Muscle layer of colon (tissue), 2 donors: ENCODE measurements around the gene CSF1.

ENCODE experiments used
- H3K27ac ChIP-seq: one replicate; pipeline ENCODE4 v1.7.0; 2013; ENCODE audit warnings: low read depth, mild to moderate bottlenecking, low read length, moderate library complexity
- H3K27me3 ChIP-seq, 2 donors: one replicate each; pipeline ENCODE4 v1.7.0; 2013; ENCODE audit warnings: low read length in 2 of 2, mild to moderate bottlenecking in 2 of 2; ENCODE audit not compliant: insufficient read depth in 2 of 2, control insufficient read depth in 1 of 2
- H3K36me3 ChIP-seq: one replicate; pipeline ENCODE4 v1.7.0; 2013; ENCODE audit warnings: mild to moderate bottlenecking, low read length; ENCODE audit not compliant: insufficient read depth
- H3K4me1 ChIP-seq: one replicate; pipeline ENCODE4 v1.7.0; 2013; ENCODE audit warnings: mild to moderate bottlenecking, low read length; ENCODE audit not compliant: insufficient read depth
- H3K4me3 ChIP-seq, 2 donors: one replicate each; pipeline ENCODE4 v1.7.0; 2013; ENCODE audit warnings: low read length in 2 of 2, low read depth in 1 of 2, mild to moderate bottlenecking in 1 of 2, moderate library complexity in 1 of 2
- H3K9ac ChIP-seq: one replicate; pipeline ENCODE4 v1.7.0; 2013; ENCODE audit warnings: low read length
- H3K9me3 ChIP-seq: one replicate; pipeline ENCODE4 v1.7.0; 2013; ENCODE audit warnings: mild to moderate bottlenecking, low read length
- donor health status: abdominal sarcoma.
- donor health status: Adenocarcinoma of cecum.

CSF1 gene

DNA sequence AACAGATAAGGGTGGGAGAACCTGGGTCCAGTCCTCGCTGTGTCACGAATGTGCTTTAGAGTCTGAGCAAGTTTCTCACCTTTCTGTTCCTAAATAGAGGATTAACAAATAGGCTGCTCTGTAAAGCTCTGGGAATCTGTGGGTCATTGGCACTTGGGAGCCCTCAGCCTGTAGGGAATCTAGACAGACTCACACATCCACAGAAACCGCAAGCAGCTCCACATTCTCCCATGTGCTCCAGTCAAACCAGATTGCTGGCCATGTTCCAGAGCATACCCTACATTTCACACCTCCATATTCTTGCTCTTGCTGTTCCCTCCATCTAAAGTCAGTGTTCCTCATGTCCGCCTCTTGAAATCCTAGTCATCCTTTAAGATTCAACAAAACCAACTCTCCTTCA lies 66.1 kb downstream of the CSF1 start:
- Histone ChIP-seq H3K27ac (no peak overlapping the region), H3K36me3 (no peaks in the 10 kb centered on the region), H3K27me3 (no peaks in the 10 kb centered on the region), H3K4me1 (peaks cover 3% of the 10 kb centered on the region), H3K9ac (no peak overlapping the region), H3K4me3 (no peak overlapping the region), H3K9me3 (no peaks in the 10 kb centered on the region)

DNA sequence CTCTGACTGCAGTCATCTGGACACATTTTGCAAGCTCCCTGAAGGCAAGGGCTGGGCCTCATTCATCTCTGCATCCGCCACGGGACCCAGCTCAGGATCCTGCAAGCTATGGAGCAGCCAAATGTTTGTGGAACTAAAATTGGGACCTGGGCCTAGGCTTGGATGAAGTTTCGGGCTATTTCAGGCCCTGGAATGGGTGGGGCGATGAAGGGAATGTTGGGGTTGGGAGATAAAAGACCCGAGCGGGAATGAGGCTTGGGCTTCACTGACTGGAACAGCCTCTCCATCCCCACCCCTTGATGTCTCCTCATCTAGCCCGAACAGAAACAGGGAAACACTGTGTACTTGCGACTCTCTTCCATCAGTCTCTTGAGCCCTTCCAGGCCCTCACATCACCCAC lies 66.6 kb downstream of the CSF1 start:
- peaks cover 3% of the 10 kb centered on the region for H3K4me1 ChIP-seq
- no peaks in the 10 kb centered on the region for H3K27me3 ChIP-seq
- no peak overlapping the region for H3K9ac ChIP-seq
- no peaks in the 10 kb centered on the region for H3K36me3 ChIP-seq
- H3K9me3 ChIP-seq: no peaks in the 10 kb centered on the region
- H3K27ac ChIP-seq: no peak overlapping the region
- no peak overlapping the region for H3K4me3 ChIP-seq

DNA sequence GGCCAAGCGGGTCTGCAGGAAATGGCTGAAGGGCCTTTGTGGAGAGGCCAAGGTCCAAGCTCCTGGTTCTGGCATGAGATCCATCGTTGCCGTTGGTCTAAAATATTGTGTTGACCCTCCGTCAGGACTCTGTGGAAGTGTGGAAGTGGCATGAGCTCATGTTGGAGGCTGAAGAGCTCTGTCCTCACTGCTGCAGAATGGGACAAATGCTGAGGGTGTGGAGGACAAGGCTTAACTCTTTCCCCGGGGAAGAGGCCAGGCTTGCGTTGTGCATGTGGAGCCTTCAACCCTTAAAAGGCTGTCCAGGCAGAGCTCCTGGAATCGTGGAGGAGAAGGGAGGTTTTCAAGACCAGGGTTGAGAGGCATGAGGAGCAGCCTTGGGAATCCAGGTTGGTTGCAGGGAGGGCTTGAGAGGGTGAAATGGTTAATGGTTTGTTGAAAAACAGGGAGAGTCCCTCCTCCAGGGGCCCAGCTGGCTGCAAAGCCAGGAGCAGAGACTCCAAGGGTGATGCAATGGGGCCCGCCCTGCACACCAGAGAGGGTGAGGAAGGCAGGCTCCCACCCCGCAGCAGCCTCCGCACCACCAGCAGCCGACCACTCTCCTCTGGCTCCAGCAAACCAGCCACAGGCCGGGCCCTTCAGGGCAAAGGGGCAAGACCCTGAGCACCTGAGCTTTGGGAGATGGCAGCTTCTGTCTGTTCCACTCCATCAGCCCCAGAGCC lies 67.2 kb downstream of the CSF1 start:
- Histone ChIP-seq H3K9ac (no peak overlapping the region), H3K9me3 (no peaks in the 10 kb centered on the region), H3K27ac (no peak overlapping the region), H3K36me3 (no peaks in the 10 kb centered on the region), H3K27me3 (no peaks in the 10 kb centered on the region), H3K4me3 (no peak overlapping the region), H3K4me1 (peaks cover 3% of the 10 kb centered on the region)

DNA sequence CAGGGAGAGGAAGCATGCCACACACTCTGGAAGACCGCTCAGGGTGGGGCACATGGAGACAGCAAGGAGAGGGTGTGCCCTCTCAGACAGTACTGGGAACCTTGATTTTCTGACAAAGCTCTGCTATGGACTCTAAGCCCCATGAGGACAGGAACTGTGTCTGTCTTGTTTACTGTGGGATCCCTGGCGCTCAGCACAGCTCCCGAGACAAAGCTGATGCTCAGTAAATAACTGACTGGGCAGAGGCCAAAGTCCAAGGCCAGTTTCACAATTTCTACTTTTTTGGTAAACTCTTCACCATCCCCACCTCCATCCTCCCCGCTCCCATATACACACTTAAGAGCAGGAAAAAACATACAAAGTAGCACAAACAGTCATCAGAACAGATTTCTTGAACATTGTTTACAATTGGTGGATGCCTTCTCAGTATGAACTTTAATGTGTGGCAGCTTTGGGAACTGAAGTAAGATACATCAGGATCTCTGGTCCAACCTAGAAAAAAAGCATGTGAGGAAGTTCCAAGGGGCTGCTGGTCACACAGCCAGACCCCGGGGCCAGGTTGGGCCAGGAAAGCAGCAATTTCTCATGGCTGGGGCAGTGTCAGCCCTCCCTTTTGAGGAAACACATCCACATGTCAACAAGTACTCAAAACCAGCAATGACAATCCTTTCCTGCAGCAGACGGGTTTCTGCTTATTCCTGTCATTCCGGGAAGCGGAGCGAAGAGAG lies 68.3 kb downstream of the CSF1 start:
- no peak overlapping the region for H3K27ac ChIP-seq
- peaks cover 4% of the 10 kb centered on the region for H3K4me1 ChIP-seq
- no peak overlapping the region for H3K9ac ChIP-seq

DNA sequence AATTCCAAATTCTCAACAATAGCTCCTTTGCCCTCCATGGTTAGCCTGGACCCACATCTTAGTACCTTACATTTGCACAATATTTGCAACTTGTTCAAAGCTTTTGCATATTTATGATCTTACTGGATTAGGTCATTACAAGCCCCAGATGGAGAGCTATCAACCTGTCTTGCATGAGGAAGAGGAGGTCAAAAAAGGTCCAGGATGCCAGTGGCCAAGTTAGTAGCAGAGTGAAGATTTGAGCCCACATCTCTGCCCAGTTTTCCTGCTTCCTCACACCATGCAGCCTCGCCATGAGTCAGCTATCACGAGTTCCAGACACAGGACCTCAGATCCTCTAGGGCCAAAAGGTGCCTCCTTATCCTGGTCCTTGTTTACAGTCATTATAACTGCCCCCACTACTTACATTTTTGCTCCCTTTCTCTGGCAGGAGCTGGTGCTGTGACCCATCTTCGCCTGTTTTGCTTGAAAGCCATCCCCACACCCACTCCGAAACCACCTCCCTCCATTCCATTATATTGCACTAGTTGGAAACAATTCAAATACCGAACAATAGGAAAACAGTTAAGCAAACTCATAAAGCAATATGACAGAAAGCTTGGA lies 68.9 kb downstream of the CSF1 start:
- H3K36me3 ChIP-seq: no peaks in the 10 kb centered on the region
- H3K4me1 ChIP-seq: peaks cover 10% of the 10 kb centered on the region
- no peak overlapping the region for H3K4me3 ChIP-seq
- H3K9ac ChIP-seq: no peak overlapping the region
- no peaks in the 10 kb centered on the region for H3K27me3 ChIP-seq
- H3K27ac ChIP-seq: no peak overlapping the region
- no peaks in the 10 kb centered on the region for H3K9me3 ChIP-seq

More for the DNA sequence above, 68.3 kb downstream of the CSF1 start:
- H3K27me3 ChIP-seq: no peaks in the 10 kb centered on the region
- no peaks in the 10 kb centered on the region for H3K36me3 ChIP-seq
- no peak overlapping the region for H3K4me3 ChIP-seq
- H3K9me3 ChIP-seq: no peaks in the 10 kb centered on the region
